Mesothelial cell of epicardium (in vitro differentiated cells): ENCODE measurements around the gene NPY4R2. TPM values are rescaled to one million over a fixed set of nuclear protein-coding genes. Genes with fewer than 3 reads are reported as not detected.
"Not testable (repeated sequence)": the region's sequence is repeated elsewhere in the genome, so short reads cannot be mapped to it uniquely, and the experiment has no call there.

Source experiments
- DNase-seq, 2 experiments: peaks; one replicate each; pipeline ENCODE4 v3.0.0; 2021; ENCODE audit warnings: low spot score in 2 of 2; ENCODE audit not compliant: unreplicated experiment in 2 of 2
- H3K27ac Mint-ChIP-seq: 2 replicates; pipeline ENCODE4 v1.8.0; 2021; ENCODE audit warnings: mixed read lengths
- H3K27me3 Mint-ChIP-seq: 2 replicates; pipeline ENCODE4 v1.8.0; 2021; ENCODE audit warnings: low read depth, mixed read lengths
- H3K36me3 Mint-ChIP-seq: 2 replicates; pipeline ENCODE4 v1.8.0; 2021; ENCODE audit warnings: mixed read lengths
- H3K4me1 Mint-ChIP-seq: 2 replicates; pipeline ENCODE4 v1.8.0; 2021; ENCODE audit warnings: mixed read lengths
- H3K4me3 Mint-ChIP-seq: 2 replicates; pipeline ENCODE4 v1.8.0; 2021; ENCODE audit warnings: mild to moderate bottlenecking, moderate library complexity, mixed read lengths
- H3K9me3 Mint-ChIP-seq: 2 replicates; pipeline ENCODE4 v1.8.0; 2021; ENCODE audit warnings: mixed read lengths
- total RNA-seq: library from RNA; stranded (reverse); gene quantifications from 3 replicates; pipeline ENCODE4 v1.2.1, GENCODE V29; 2021

The NPY4R2 gene
- total RNA-seq, 1 donor from 2014 or later: not detected

DNA sequence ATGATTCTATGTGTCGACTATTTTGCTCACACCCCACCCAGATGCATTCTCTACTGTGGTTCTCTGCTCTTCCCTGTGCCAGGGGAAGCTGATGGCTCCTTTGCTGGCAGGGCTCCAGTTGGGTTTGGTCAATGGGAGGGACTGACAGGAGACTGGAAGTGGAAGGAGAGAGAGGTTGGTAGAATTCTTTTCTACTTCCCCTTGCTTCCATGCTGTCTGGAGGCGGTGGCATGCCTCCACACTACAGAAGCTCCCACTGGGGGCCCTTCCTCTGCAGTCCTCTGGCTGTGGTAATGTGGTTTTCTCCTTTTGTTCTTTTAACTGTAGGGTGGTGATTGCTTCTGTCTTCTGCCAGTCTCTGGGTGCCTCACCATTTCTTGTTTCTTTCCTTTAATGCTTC, 4.4 kb upstream of the NPY4R2 start:
- not testable (repeated sequence) for DNase-seq, H3K4me1 Mint-ChIP-seq, H3K36me3 Mint-ChIP-seq, H3K9me3 Mint-ChIP-seq, H3K27me3 Mint-ChIP-seq, H3K4me3 Mint-ChIP-seq, H3K27ac Mint-ChIP-seq

DNA sequence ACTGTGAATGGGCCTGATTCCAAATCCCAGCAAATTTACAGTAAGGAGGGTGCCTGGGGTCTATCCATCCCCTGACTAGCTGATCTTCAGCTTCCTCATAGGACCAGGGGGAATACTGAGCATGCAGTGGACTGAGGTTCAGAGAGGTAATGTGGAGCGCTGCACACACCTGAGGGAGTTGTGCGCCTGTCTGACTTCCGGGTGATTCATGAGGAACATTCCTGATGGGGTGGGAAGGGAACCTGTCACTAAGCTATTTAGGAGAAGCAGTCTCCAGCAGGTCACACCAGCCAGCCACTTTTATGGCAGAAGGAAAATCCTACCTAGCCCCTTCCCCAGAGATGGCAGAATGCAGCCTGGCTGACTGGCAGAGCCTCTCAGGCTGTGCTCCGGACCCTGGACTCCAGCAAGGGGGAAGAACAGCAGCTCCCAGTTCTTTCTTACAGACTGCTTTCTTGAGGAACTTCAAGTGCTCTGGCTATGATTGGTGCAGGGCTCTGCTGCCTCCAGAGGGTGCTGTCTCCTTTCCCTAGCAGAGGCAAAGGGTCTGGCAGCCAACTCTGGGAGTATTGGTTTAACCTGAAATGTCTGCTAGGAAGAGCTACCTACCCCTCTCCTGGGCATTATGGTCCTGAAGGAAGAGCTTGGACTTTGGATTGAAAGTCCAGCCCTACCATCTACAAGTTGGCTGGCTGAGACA, 2.5 kb upstream of the NPY4R2 start:
- H3K4me3 Mint-ChIP-seq: not testable (repeated sequence)

DNA sequence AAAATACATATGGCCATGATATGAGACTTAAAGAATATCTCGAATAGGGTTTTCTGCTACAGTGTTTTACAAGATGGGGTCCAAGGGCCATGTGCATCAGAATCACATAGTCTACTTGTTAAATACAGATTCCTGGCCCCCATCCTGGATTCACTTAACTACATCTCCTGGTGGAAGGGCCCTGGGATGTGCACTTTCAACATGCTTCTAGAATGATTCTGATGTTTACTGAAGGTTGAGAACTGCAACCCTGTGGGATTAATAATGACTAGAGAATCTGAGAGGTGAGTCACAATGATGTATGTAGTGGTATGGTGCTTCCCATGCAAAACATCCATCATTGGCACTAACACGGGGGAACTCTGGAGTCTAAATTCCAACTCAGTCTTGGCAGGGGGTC, 2.1 kb downstream of the NPY4R2 start:
- H3K4me3 Mint-ChIP-seq, H3K4me1 Mint-ChIP-seq, DNase-seq, H3K9me3 Mint-ChIP-seq, H3K27ac Mint-ChIP-seq, H3K27me3 Mint-ChIP-seq, H3K36me3 Mint-ChIP-seq: not testable (repeated sequence)

More for the DNA sequence above, 2.5 kb upstream of the NPY4R2 start:
- H3K9me3 Mint-ChIP-seq, H3K4me1 Mint-ChIP-seq, H3K36me3 Mint-ChIP-seq, DNase-seq, H3K27ac Mint-ChIP-seq, H3K27me3 Mint-ChIP-seq: not testable (repeated sequence)

DNA sequence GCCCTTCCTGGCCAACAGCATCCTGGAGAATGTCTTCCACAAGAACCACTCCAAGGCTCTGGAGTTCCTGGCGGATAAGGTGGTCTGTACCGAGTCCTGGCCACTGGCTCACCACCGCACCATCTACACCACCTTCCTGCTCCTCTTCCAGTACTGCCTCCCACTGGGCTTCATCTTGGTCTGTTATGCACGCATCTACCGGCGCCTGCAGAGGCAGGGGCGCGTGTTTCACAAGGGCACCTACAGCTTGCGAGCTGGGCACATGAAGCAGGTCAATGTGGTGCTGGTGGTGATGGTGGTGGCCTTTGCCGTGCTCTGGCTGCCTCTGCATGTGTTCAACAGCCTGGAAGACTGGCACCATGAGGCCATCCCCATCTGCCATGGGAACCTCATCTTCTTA, 4.0 kb downstream of the NPY4R2 start:
- not testable (repeated sequence) for H3K27me3 Mint-ChIP-seq, H3K36me3 Mint-ChIP-seq, H3K9me3 Mint-ChIP-seq, H3K27ac Mint-ChIP-seq, H3K4me1 Mint-ChIP-seq, DNase-seq, H3K4me3 Mint-ChIP-seq

GRCh38 chr10:47924628-47925027, 6.2 kb downstream of the NPY4R2 start:
- not testable (repeated sequence) for H3K9me3 Mint-ChIP-seq, H3K4me3 Mint-ChIP-seq, DNase-seq, H3K27me3 Mint-ChIP-seq, H3K4me1 Mint-ChIP-seq, H3K27ac Mint-ChIP-seq, H3K36me3 Mint-ChIP-seq

GRCh38 chr10:47927147-47927916, 8.9 kb downstream of the NPY4R2 start:
- H3K36me3 Mint-ChIP-seq, H3K27me3 Mint-ChIP-seq: not testable (repeated sequence)

GRCh38 chr10:47928225-47928624, 9.8 kb downstream of the NPY4R2 start:
- H3K9me3 Mint-ChIP-seq, H3K4me3 Mint-ChIP-seq, H3K27ac Mint-ChIP-seq: not testable (repeated sequence)

More at GRCh38 chr10:47927147-47927916, 8.9 kb downstream of the NPY4R2 start:
- H3K4me1 Mint-ChIP-seq, H3K4me3 Mint-ChIP-seq, H3K27ac Mint-ChIP-seq, DNase-seq, H3K9me3 Mint-ChIP-seq: not testable (repeated sequence)

GRCh38 chr10:47932824-47933223, 14.4 kb downstream of the NPY4R2 start:
- not testable (repeated sequence) for H3K27me3 Mint-ChIP-seq, H3K9me3 Mint-ChIP-seq, H3K27ac Mint-ChIP-seq, DNase-seq, H3K36me3 Mint-ChIP-seq, H3K4me3 Mint-ChIP-seq, H3K4me1 Mint-ChIP-seq

More at GRCh38 chr10:47928225-47928624, 9.8 kb downstream of the NPY4R2 start:
- not testable (repeated sequence) for H3K27me3 Mint-ChIP-seq, H3K4me1 Mint-ChIP-seq, DNase-seq, H3K36me3 Mint-ChIP-seq

DNA sequence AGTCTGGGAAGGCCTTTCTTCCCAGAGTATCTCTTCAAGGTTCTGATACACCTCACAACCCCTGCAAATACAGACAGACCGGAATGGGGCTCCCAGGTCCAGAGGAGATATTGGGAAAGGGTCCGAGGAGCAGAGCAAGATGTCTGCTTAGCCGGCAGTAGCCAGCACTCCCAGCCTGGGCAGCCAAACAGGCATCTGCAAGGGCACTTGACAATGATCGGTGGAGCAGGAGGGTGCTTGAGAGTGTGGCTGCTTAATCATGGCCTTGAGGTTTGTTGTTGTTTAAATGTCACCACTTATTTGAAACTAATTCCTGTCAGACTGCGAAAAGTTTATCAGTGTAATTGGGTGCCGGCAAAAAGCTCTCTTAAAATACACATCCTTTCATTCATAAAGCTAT, 15.0 kb downstream of the NPY4R2 start:
- not testable (repeated sequence) for H3K27ac Mint-ChIP-seq, DNase-seq, H3K4me1 Mint-ChIP-seq, H3K9me3 Mint-ChIP-seq, H3K36me3 Mint-ChIP-seq, H3K4me3 Mint-ChIP-seq, H3K27me3 Mint-ChIP-seq

GRCh38 chr10:47936772-47937228, 18.3 kb downstream of the NPY4R2 start:
- H3K4me1 Mint-ChIP-seq, H3K27ac Mint-ChIP-seq, DNase-seq, H3K27me3 Mint-ChIP-seq, H3K36me3 Mint-ChIP-seq, H3K9me3 Mint-ChIP-seq, H3K4me3 Mint-ChIP-seq: not testable (repeated sequence)

DNA sequence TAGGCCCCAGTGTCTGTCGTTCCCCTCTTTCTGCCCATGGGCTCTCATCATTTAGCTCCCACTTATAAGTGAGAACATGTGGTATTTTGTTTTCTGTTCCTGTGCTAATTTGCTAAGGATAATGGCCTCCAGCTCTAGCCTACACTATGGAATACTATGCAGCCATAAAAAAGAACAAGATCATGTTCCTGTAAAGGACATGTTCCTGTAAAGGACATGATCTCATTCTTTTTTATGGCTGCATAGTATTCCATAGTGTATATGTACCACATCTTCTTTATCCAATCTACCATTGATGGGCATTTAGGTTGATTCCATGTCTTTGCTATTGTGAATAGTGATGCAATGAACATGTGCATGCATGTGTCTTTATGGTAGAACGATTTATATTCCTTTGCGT, 19.2 kb downstream of the NPY4R2 start:
- H3K4me3 Mint-ChIP-seq, H3K4me1 Mint-ChIP-seq, H3K27me3 Mint-ChIP-seq, H3K9me3 Mint-ChIP-seq, H3K27ac Mint-ChIP-seq, DNase-seq, H3K36me3 Mint-ChIP-seq: not testable (repeated sequence)

GRCh38 chr10:47940821-47941220, 22.4 kb downstream of the NPY4R2 start:
- H3K9me3 Mint-ChIP-seq, H3K4me1 Mint-ChIP-seq, H3K27me3 Mint-ChIP-seq, H3K4me3 Mint-ChIP-seq, H3K27ac Mint-ChIP-seq, DNase-seq, H3K36me3 Mint-ChIP-seq: not testable (repeated sequence)

DNA sequence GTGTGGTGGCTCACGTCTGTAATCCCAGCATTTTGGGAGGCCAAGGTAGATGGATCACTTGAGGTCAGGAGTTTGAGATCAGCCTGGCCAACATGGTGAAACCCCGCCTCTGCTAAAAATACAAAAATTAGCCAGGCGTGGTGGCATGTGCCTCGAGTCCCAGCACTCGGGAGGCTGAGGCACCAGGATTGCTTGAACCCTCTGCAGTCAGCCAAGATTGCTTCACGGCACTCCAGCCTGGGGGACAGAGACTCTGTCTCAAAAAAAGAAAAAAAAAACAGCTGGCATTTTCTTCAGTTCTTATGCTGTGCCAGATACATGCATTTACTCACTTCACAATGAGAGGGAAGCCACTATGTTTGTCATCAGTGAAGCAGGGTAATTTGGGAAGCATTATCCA, 22.9 kb downstream of the NPY4R2 start:
- H3K27ac Mint-ChIP-seq, H3K4me1 Mint-ChIP-seq, H3K9me3 Mint-ChIP-seq, H3K36me3 Mint-ChIP-seq, DNase-seq, H3K4me3 Mint-ChIP-seq, H3K27me3 Mint-ChIP-seq: not testable (repeated sequence)

DNA sequence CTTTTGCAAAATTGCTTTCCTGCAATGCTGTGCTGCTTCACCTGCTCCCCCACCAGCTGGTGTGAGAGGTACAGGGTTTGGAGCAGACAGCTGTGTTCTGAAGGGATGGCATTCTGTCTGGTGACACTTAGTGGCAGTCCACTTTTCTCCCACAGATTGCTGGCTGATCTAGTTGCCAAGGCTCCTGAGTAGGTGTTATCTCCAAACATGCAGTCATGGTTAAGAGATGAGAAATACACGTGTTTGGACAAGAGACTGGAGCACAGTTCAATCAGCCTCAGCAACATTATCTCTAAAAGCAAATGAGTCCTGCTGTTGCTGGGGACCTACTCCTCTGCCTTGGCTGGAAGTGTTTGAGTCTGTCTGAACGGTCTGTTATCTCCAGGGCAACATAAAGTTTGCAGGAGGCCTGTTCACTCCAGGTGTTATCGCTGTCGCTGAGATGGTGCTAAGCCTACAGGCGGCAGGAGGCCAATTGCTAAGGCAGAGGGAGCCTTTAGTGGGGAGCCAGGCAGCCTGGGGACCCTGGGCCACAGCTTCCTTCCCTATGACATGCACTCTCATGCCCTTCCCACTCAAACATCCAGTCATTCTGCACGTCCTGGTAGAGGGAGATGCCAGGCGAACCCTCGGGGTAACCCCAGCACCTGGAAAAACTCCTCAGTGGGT, 24.0 kb downstream of the NPY4R2 start:
- DNase-seq, H3K4me3 Mint-ChIP-seq, H3K9me3 Mint-ChIP-seq, H3K27me3 Mint-ChIP-seq, H3K27ac Mint-ChIP-seq, H3K4me1 Mint-ChIP-seq, H3K36me3 Mint-ChIP-seq: not testable (repeated sequence)
